Measurements from ENCODE around the gene RB1. TPM values are rescaled to one million over a fixed set of nuclear protein-coding genes. Genes with fewer than 3 reads are reported as not detected.
A peak's percentile ranks its signal among the peaks of the same experiment; 100 is the strongest.

Gene RB1
- total RNA-seq, 1 donor from 2014 or later, result 23.8 TPM

DNA sequence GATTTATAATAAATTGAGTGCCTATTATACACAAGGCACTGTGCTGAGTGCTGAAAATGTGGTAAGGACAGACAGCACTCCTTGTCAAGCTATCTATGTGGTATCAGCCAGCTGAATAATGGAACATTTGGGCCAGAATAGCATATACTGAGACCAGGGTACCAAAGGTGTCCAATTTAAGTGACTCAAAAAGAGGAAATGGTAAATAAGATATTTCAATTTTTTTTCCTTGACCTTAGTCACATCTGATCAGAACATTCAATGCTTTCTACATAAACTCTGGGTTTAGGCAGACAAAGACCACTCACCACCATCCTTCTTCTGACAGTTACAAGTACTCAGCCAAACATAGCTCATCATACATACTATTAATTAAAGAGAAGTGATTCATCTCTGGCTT lies 186.1 kb downstream of the RB1 start:
- H3K27ac ChIP-seq (replicated peaks), result peak overlapping the region; percentile 20
- peaks cover 32% of the 10 kb centered on the region for H3K4me1 ChIP-seq
- no peak for DNase-seq
- no peak overlapping the region for H3K4me3 ChIP-seq
- TF ChIP-seq, protein P1, sequence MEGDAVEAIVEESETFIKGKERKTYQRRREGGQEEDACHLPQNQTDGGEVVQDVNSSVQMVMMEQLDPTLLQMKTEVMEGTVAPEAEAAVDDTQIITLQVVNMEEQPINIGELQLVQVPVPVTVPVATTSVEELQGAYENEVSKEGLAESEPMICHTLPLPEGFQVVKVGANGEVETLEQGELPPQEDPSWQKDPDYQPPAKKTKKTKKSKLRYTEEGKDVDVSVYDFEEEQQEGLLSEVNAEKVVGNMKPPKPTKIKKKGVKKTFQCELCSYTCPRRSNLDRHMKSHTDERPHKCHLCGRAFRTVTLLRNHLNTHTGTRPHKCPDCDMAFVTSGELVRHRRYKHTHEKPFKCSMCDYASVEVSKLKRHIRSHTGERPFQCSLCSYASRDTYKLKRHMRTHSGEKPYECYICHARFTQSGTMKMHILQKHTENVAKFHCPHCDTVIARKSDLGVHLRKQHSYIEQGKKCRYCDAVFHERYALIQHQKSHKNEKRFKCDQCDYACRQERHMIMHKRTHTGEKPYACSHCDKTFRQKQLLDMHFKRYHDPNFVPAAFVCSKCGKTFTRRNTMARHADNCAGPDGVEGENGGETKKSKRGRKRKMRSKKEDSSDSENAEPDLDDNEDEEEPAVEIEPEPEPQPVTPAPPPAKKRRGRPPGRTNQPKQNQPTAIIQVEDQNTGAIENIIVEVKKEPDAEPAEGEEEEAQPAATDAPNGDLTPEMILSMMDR (IDR thresholded peaks at IDR 0.05; ENCODE audit: borderline replicate concordance), result no peak
- H3K9me3 ChIP-seq (replicated peaks), result peaks cover 6% of the 10 kb centered on the region
- intact Hi-C loops (cut with micrococcal nuclease), result loop anchor here (10.0 kb wide), 1 partner anchor 75 kb away; the partner anchor contains the start of gene LPAR6
- no peaks in the 10 kb centered on the region for H3K27me3 ChIP-seq (ENCODE audit: low read depth)
- peaks cover 29% of the 10 kb centered on the region for H3K36me3 ChIP-seq

DNA sequence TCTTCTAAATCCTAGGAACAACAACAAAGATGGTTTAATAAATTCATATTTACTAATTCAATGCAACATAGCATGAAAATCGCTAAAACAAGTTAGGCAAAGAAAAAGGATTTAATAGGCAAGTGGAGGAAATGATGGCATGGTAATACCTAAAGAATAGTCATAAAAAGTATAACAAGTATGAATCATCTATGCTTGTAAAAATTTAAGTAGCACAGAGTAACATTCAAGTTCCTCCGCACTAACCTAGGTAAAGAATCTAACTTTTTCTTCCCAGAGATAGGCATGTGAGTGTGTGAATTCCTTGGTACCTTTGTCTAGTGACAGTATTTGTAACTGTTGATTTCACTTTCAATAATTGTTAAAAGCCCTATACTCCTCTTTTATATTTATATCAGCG lies 186.7 kb downstream of the RB1 start:
- H3K27ac ChIP-seq (replicated peaks), result no peak overlapping the region
- H3K36me3 ChIP-seq, result peaks cover 29% of the 10 kb centered on the region
- DNase-seq, result no peak
- H3K27me3 ChIP-seq (ENCODE audit: low read depth), result no peaks in the 10 kb centered on the region
- intact Hi-C loops (cut with micrococcal nuclease), result no loop called here
- no peak overlapping the region for H3K4me3 ChIP-seq
- H3K9me3 ChIP-seq (replicated peaks), result peaks cover 6% of the 10 kb centered on the region
- H3K4me1 ChIP-seq, result peaks cover 32% of the 10 kb centered on the region
- TF ChIP-seq, protein P1 (IDR thresholded peaks at IDR 0.05; ENCODE audit: borderline replicate concordance), result no peak

DNA sequence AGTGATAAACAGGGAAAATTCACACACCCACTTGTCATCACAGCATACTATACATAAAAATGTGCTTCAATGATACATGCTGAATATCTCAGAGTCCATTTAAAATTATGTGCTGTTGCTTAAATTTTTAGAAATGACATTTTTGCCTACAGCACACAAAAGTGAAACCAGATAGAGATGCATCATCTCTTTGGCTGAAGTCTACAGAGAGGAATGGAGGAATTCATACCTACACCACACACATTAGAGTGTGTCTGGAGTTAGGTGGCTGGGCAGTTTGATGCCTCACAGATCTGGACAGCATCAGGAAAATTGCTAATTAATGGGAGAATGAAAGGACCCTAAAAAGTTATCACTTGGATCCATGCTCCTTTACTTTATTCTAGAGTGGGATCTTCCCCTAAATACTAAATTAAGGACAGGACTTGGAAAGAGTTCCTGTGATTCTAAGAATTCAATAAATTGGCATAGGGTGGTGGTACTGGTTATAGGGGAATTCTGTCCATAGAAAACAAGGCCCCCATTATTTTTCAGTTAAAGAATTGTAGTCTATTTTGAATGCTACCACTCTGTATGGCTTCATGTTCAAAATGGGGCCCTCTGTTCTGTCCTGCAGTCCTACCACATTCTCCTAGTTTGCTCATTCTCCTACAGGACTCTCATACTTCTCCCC lies 188.0 kb downstream of the RB1 start:
- Histone ChIP-seq H3K27me3 (ENCODE audit: low read depth) (no peaks in the 10 kb centered on the region), H3K27ac (replicated peaks) (peak overlapping the region; percentile 81), H3K9me3 (replicated peaks) (peaks cover 6% of the 10 kb centered on the region), H3K4me3 (peak overlapping the region; percentile 51), H3K4me1 (peaks cover 39% of the 10 kb centered on the region), H3K36me3 (peaks cover 37% of the 10 kb centered on the region)
- DNase-seq, result no peak
- TF ChIP-seq, protein P1 (IDR thresholded peaks at IDR 0.05; ENCODE audit: borderline replicate concordance), result no peak
- intact Hi-C loops (cut with micrococcal nuclease), result no loop called here

DNA sequence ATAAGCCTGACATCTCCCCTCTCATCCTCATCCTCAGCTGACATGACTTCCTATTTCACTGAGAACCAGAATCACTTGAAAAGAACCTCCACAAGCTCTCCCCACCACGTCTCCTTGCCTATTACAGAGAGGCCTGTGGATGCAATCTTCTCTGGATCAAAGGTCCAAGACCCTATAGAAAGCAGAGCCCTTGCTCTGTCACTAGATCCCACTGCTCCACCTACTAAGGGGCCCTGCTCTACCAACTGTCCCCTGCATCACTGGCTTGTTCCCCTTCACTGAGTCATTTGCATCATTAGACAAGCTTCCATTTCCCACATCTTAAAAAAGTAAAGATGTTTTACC lies 188.5 kb downstream of the RB1 start:
- peaks cover 39% of the 10 kb centered on the region for H3K4me1 ChIP-seq
- H3K27ac ChIP-seq (replicated peaks), result peak overlapping the region; percentile 81
- H3K9me3 ChIP-seq (replicated peaks), result peaks cover 6% of the 10 kb centered on the region
- intact Hi-C loops (cut with micrococcal nuclease), result no loop called here
- peaks cover 32% of the 10 kb centered on the region for H3K36me3 ChIP-seq
- DNase-seq, result no peak
- TF ChIP-seq, protein P1 (IDR thresholded peaks at IDR 0.05; ENCODE audit: borderline replicate concordance), result no peak
- H3K4me3 ChIP-seq, result peak overlapping the region; percentile 51
- H3K27me3 ChIP-seq (ENCODE audit: low read depth), result no peaks in the 10 kb centered on the region

DNA sequence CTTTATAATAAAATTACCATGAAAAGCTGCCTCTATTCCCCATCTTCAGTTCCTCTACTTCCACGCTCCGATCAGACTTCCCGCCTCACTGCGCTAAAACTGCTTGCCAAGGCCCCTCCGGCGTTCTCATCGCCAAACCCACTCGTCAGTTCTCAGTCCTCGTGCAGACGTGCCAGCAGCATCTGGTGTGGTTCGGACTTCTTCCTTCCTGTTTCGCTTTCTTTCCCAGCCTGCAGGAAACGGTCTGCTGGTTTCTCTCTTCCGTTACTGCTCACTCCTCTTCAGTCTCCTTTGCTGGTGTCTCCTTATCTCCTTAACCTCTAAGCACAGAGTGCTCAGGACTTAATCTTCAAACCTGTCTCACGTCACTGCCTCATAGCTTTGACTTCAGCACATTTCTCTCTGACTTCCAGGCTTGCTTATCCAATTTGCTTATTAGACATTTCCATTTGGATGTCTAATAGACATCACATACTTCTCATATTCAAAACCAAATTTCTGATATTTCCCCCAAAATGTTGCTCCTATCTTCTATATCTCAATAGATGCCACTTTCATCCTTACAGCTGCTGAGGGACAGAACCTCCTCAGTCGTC lies 189.0 kb downstream of the RB1 start:
- peaks cover 39% of the 10 kb centered on the region for H3K4me1 ChIP-seq
- H3K27me3 ChIP-seq (ENCODE audit: low read depth), result no peaks in the 10 kb centered on the region
- TF ChIP-seq, protein P1 (IDR thresholded peaks at IDR 0.05; ENCODE audit: borderline replicate concordance), result no peak
- peak overlapping the region; percentile 51 for H3K4me3 ChIP-seq
- DNase-seq, result peak; percentile 82
- H3K36me3 ChIP-seq, result peaks cover 31% of the 10 kb centered on the region
- H3K27ac ChIP-seq (replicated peaks), result peak overlapping the region; percentile 81
- intact Hi-C loops (cut with micrococcal nuclease), result no loop called here
- peaks cover 6% of the 10 kb centered on the region for H3K9me3 ChIP-seq (replicated peaks)

Measured in left ventricle myocardium inferior (tissue), 1 donor.